ENCODE results near the gene ARHGEF16. TPM values are rescaled to one million over a fixed set of nuclear protein-coding genes. Genes with fewer than 3 reads are reported as not detected.

The ARHGEF16 gene
- total and polyA plus RNA-seq, 2 experiments from 2014 or later, result 24.8 to 36.2 TPM

- no peaks in the 10 kb centered on the region for H3K9me2 ChIP-seq (replicated peaks; ENCODE audit: insufficient read depth)
- H4K20me1 ChIP-seq (ENCODE audit: insufficient read depth, poor library complexity, severe bottlenecking), result no peaks in the 10 kb centered on the region
- no peaks in the 10 kb centered on the region for H3K36me3 ChIP-seq (replicated peaks; ENCODE audit: insufficient read depth, low read depth)
- peak; percentile 91 for DNase-seq (ENCODE audit: low spot score)
- 58% methylated on average over 23 of the region's 23 CpGs for WGBS (ENCODE audit: low lambda C conversion rate, missing lambda C conversion rate)
- no peaks in the 10 kb centered on the region for H3K79me2 ChIP-seq
- TF ChIP-seq CTCF (IDR thresholded peaks at IDR 0.05; ENCODE audit: poor library complexity), result no peak
- no peak for TF ChIP-seq EZH2 (IDR thresholded peaks at IDR 0.05; ENCODE audit: borderline replicate concordance)
- TF ChIP-seq EZH2phosphoT487 (IDR thresholded peaks at IDR 0.05; ENCODE audit: low read depth, severe bottlenecking, unreplicated experiment), result no peak
- H3K4me1 ChIP-seq (ENCODE audit: insufficient read depth), result peaks cover 17% of the 10 kb centered on the region
- no peak overlapping the region for H2AFZ ChIP-seq
- no peaks in the 10 kb centered on the region for H3K27me3 ChIP-seq
- H3K4me2 ChIP-seq, result no peak overlapping the region
- no peak overlapping the region for H3K4me3 ChIP-seq
- peak overlapping the region; percentile 92 for H3K27ac ChIP-seq
- no peaks in the 10 kb centered on the region for H3K9me3 ChIP-seq (ENCODE audit: low read depth)
These were observed 31.1 kb upstream of the ARHGEF16 start for GRCh38 chr1:3423245-3423829.

GRCh38 chr1:3423896-3424611 is 30.4 kb upstream of the ARHGEF16 start:
- H4K20me1 ChIP-seq (ENCODE audit: insufficient read depth, poor library complexity, severe bottlenecking), result no peaks in the 10 kb centered on the region
- H3K4me3 ChIP-seq, result no peak overlapping the region
- no peaks in the 10 kb centered on the region for H3K79me2 ChIP-seq
- H3K36me3 ChIP-seq (replicated peaks; ENCODE audit: insufficient read depth, low read depth), result no peaks in the 10 kb centered on the region
- DNase-seq (ENCODE audit: low spot score), result no peak
- H2AFZ ChIP-seq, result no peak overlapping the region
- no peaks in the 10 kb centered on the region for H3K9me2 ChIP-seq (replicated peaks; ENCODE audit: insufficient read depth)
- H3K4me2 ChIP-seq, result no peak overlapping the region
- H3K27ac ChIP-seq, result peak overlapping the region; percentile 84
- no peaks in the 10 kb centered on the region for H3K9me3 ChIP-seq (ENCODE audit: low read depth)
- H3K27me3 ChIP-seq, result no peaks in the 10 kb centered on the region
- H3K4me1 ChIP-seq (ENCODE audit: insufficient read depth), result peaks cover 17% of the 10 kb centered on the region
- 76% methylated on average over 25 of the region's 28 CpGs for WGBS (ENCODE audit: low lambda C conversion rate, missing lambda C conversion rate)
- TF ChIP-seq CTCF (IDR thresholded peaks at IDR 0.05; ENCODE audit: poor library complexity) (no peak), EZH2phosphoT487 (IDR thresholded peaks at IDR 0.05; ENCODE audit: low read depth, severe bottlenecking, unreplicated experiment) (no peak), EZH2 (IDR thresholded peaks at IDR 0.05; ENCODE audit: borderline replicate concordance) (no peak)

GRCh38 chr1:3425486-3426215 is 28.8 kb upstream of the ARHGEF16 start:
- no peaks in the 10 kb centered on the region for H4K20me1 ChIP-seq (ENCODE audit: insufficient read depth, poor library complexity, severe bottlenecking)
- 95% methylated on average over 31 of the region's 44 CpGs for WGBS (ENCODE audit: low lambda C conversion rate, missing lambda C conversion rate)
- H3K9me3 ChIP-seq (ENCODE audit: low read depth), result no peaks in the 10 kb centered on the region
- H3K27me3 ChIP-seq, result no peaks in the 10 kb centered on the region
- no peak for DNase-seq (ENCODE audit: low spot score)
- H3K4me3 ChIP-seq, result no peak overlapping the region
- H3K9me2 ChIP-seq (replicated peaks; ENCODE audit: insufficient read depth), result no peaks in the 10 kb centered on the region
- peaks cover 17% of the 10 kb centered on the region for H3K4me1 ChIP-seq (ENCODE audit: insufficient read depth)
- no peaks in the 10 kb centered on the region for H3K36me3 ChIP-seq (replicated peaks; ENCODE audit: insufficient read depth, low read depth)
- H3K79me2 ChIP-seq, result no peaks in the 10 kb centered on the region
- no peak overlapping the region for H3K27ac ChIP-seq
- H2AFZ ChIP-seq, result no peak overlapping the region
- H3K4me2 ChIP-seq, result no peak overlapping the region
- TF ChIP-seq EZH2 (IDR thresholded peaks at IDR 0.05; ENCODE audit: borderline replicate concordance), result no peak
- no peak for TF ChIP-seq CTCF (IDR thresholded peaks at IDR 0.05; ENCODE audit: poor library complexity)
- TF ChIP-seq EZH2phosphoT487 (IDR thresholded peaks at IDR 0.05; ENCODE audit: low read depth, severe bottlenecking, unreplicated experiment), result no peak
